Endothelial cell of umbilical vein (primary cell): Measurements from ENCODE around the gene TFDP2. TPM values are rescaled to one million over a fixed set of nuclear protein-coding genes. Genes with fewer than 3 reads are reported as not detected.

Experiments used
- polyA plus RNA-seq, 4 experiments: library from polyadenylated mRNA; depleted of rRNA in 3 of 4; stranded (reverse) in 3 of 4; unstranded in 1 of 4; fragments of >200 nt; gene quantifications; 2 replicates each; pipeline versions ENCODE4 v1.2.1 to v1.2.3, GENCODE V29; 2011 to 2012; ENCODE audit warnings: missing spikeins in 1 of 4
- small RNA-seq: library from RNA; depleted of rRNA; stranded (forward); fragments of <200 nt; gene quantifications from one replicate; pipeline ENCODE3, GENCODE V24; 2012; ENCODE audit warnings: low replicate concordance, low read depth; ENCODE audit not compliant: insufficient read depth, insufficient read length
- total RNA-seq: library from RNA; stranded (reverse); gene quantifications from 2 replicates; pipeline ENCODE4 v1.2.3, GENCODE V29; 2021

Gene TFDP2
- total and polyA plus RNA-seq, 2 donors (not counting 3 experiments of a cell fraction or from before 2014, with no cell fraction given) = 8.5 to 21.5 TPM

Small RNA genes lying within 50 kb of the gene (small RNA-seq; reads per million reads assigned to genes)
- gene RNU6-425P = not detected
- gene RNU6-509P = not detected

Other genes with a start within 250 kb of the TFDP2 start
- 9.7 and 10.5 TPM in 2 replicates for gene GK5, start 76.0 kb upstream of the TFDP2 start, total RNA-seq
- 2.2 and 2.5 TPM in 2 replicates for gene GK5, start 76.0 kb upstream of the TFDP2 start, polyA plus RNA-seq